HG03354 (cell line): ENCODE results near the gene CACHD1.

Experiments used
- ATAC-seq: cut with Tn5 transposase; IDR thresholded peaks from one replicate; pipeline ENCODE4 v1.9.1; 2021; ENCODE audit warnings: mild to moderate bottlenecking; ENCODE audit not compliant: unreplicated experiment, poor library complexity, severe bottlenecking

The CACHD1 gene

GRCh38 chr1:64472040-64472376, 2.1 kb downstream of the CACHD1 start:
- no peak for ATAC-seq

GRCh38 chr1:64472805-64473204, 2.9 kb downstream of the CACHD1 start:
- no peak for ATAC-seq

- no peak for ATAC-seq
Observed at GRCh38 chr1:64473367-64473766, 3.4 kb downstream of the CACHD1 start.

- no peak for ATAC-seq
Observed at GRCh38 chr1:64474133-64474532, 4.2 kb downstream of the CACHD1 start.

GRCh38 chr1:64474665-64475439, 4.9 kb downstream of the CACHD1 start:
- ATAC-seq = no peak

- no peak for ATAC-seq
Observed at GRCh38 chr1:64476251-64476952, 6.5 kb downstream of the CACHD1 start.

- no peak for ATAC-seq
Observed at GRCh38 chr1:64478594-64479470, 8.9 kb downstream of the CACHD1 start.

- no peak for ATAC-seq
Observed at GRCh38 chr1:64479874-64480273, 9.9 kb downstream of the CACHD1 start.

GRCh38 chr1:64480999-64481772, 11.3 kb downstream of the CACHD1 start:
- no peak for ATAC-seq

- no peak for ATAC-seq
Observed at GRCh38 chr1:64482128-64482527, 12.2 kb downstream of the CACHD1 start.

GRCh38 chr1:64482720-64483119, 12.8 kb downstream of the CACHD1 start:
- no peak for ATAC-seq

GRCh38 chr1:64483731-64484414, 13.9 kb downstream of the CACHD1 start:
- no peak for ATAC-seq

- no peak for ATAC-seq
Observed at GRCh38 chr1:64484651-64485050, 14.7 kb downstream of the CACHD1 start.

GRCh38 chr1:64486193-64486592, 16.3 kb downstream of the CACHD1 start:
- ATAC-seq = no peak

GRCh38 chr1:64487061-64487460, 17.1 kb downstream of the CACHD1 start:
- ATAC-seq = no peak

- no peak for ATAC-seq
Observed at GRCh38 chr1:64488862-64489261, 18.9 kb downstream of the CACHD1 start.

- no peak for ATAC-seq
Observed at GRCh38 chr1:64489707-64490106, 19.8 kb downstream of the CACHD1 start.

GRCh38 chr1:64490213-64490818, 20.4 kb downstream of the CACHD1 start:
- ATAC-seq = no peak

GRCh38 chr1:64492424-64492823, 22.5 kb downstream of the CACHD1 start:
- no peak for ATAC-seq
